ENCODE results near the gene ZNF385C.

GRCh38 chr17:41984454-41984853 is 113.8 kb downstream of the ZNF385C start:
- TF ChIP-seq, protein P1, sequence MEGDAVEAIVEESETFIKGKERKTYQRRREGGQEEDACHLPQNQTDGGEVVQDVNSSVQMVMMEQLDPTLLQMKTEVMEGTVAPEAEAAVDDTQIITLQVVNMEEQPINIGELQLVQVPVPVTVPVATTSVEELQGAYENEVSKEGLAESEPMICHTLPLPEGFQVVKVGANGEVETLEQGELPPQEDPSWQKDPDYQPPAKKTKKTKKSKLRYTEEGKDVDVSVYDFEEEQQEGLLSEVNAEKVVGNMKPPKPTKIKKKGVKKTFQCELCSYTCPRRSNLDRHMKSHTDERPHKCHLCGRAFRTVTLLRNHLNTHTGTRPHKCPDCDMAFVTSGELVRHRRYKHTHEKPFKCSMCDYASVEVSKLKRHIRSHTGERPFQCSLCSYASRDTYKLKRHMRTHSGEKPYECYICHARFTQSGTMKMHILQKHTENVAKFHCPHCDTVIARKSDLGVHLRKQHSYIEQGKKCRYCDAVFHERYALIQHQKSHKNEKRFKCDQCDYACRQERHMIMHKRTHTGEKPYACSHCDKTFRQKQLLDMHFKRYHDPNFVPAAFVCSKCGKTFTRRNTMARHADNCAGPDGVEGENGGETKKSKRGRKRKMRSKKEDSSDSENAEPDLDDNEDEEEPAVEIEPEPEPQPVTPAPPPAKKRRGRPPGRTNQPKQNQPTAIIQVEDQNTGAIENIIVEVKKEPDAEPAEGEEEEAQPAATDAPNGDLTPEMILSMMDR (IDR thresholded peaks at IDR 0.05), result no peak
- TF ChIP-seq POLR2A (IDR thresholded peaks at IDR 0.05), result no peak

Measured in body of pancreas (tissue), 4 donors.